ENCODE data around the gene AVEN.
A peak's percentile ranks its signal among the peaks of the same experiment; 100 is the strongest.

Gene AVEN

GRCh38 chr15:33908406-33908805, 130.6 kb downstream of the AVEN start:
- DNase-seq: peak; percentile 39

GRCh38 chr15:33907326-33907725, 131.7 kb downstream of the AVEN start:
- DNase-seq: peak; percentile 5

GRCh38 chr15:33903661-33904060, 135.3 kb downstream of the AVEN start:
- DNase-seq: no peak

GRCh38 chr15:33902043-33902442, 137.0 kb downstream of the AVEN start:
- no peak for DNase-seq

- no peak for DNase-seq
Observed at GRCh38 chr15:33894193-33894592, 144.8 kb downstream of the AVEN start.

GRCh38 chr15:33888176-33888575, 150.8 kb downstream of the AVEN start:
- no peak for DNase-seq

GRCh38 chr15:33882921-33883320, 156.1 kb downstream of the AVEN start:
- DNase-seq: no peak

GRCh38 chr15:33874156-33874555, 164.8 kb downstream of the AVEN start:
- no peak for DNase-seq

GRCh38 chr15:33872416-33873106, 166.4 kb downstream of the AVEN start:
- DNase-seq: no peak

GRCh38 chr15:33871980-33872379, 167.0 kb downstream of the AVEN start:
- DNase-seq: no peak

GRCh38 chr15:33866101-33866737, 172.8 kb downstream of the AVEN start:
- no peak for DNase-seq

GRCh38 chr15:33865416-33865815, 173.6 kb downstream of the AVEN start:
- peak; percentile 63 for DNase-seq

- DNase-seq: no peak
Observed at GRCh38 chr15:33864360-33865075, 174.5 kb downstream of the AVEN start.

GRCh38 chr15:33860754-33861153, 178.2 kb downstream of the AVEN start:
- DNase-seq: peak; percentile 67

GRCh38 chr15:33859992-33860545, 178.9 kb downstream of the AVEN start:
- DNase-seq: no peak

GRCh38 chr15:33858836-33859235, 180.2 kb downstream of the AVEN start:
- DNase-seq: no peak

- DNase-seq: no peak
Observed at GRCh38 chr15:33857726-33858125, 181.3 kb downstream of the AVEN start.

GRCh38 chr15:33852570-33852969, 186.4 kb downstream of the AVEN start:
- DNase-seq: peak; percentile 80

GRCh38 chr15:33852094-33852493, 186.9 kb downstream of the AVEN start:
- DNase-seq: peak; percentile 43

GRCh38 chr15:33851079-33851478, 187.9 kb downstream of the AVEN start:
- no peak for DNase-seq

- no peak for DNase-seq
Observed at GRCh38 chr15:33848011-33848410, 191.0 kb downstream of the AVEN start.

GRCh38 chr15:33846862-33847261, 192.1 kb downstream of the AVEN start:
- DNase-seq: no peak

GRCh38 chr15:33846142-33846541, 192.9 kb downstream of the AVEN start:
- DNase-seq: no peak

GRCh38 chr15:33844597-33844996, 194.4 kb downstream of the AVEN start:
- no peak for DNase-seq

Measured in fibroblast of upper back skin (primary cell).